SK-N-SH (cell line): Measurements from ENCODE around the gene NDUFS2. TPM values are rescaled to one million over a fixed set of nuclear protein-coding genes. Genes with fewer than 3 reads are reported as not detected.
A peak's percentile ranks its signal among the peaks of the same experiment; 100 is the strongest.

ENCODE experiments used
- CTCF ChIA-PET: fragments of 300-600, 350-600 bp; formaldehyde crosslinking; extraction: SDS; loops from one replicate; lab custom pipeline; 2021; lab: Yijun Ruan, JAX
- POLR2A ChIA-PET: fragments of 350-600 bp; sonication (Branson Sonifier 250); formaldehyde crosslinking; extraction: SDS; loops from one replicate; lab custom pipeline; 2020; ENCODE audit warnings: antibody characterized with exemption, inconsistent platforms; lab: Yijun Ruan, JAX
- DNase-seq: peaks from one replicate; pipeline ENCODE4 v3.0.0; 2012
- H2AFZ ChIP-seq: fragments of 200-600 bp; sonication (generic); 2 replicates; pipeline ENCODE4 v1.8.1; 2016; ENCODE audit warnings: antibody characterized with exemption, mild to moderate bottlenecking, low read depth
- H3F3A ChIP-seq: fragments of 200-600 bp; sonication (generic); replicated peaks from 2 replicates; pipeline ENCODE3; 2016; ENCODE audit warnings: antibody characterized with exemption, mild to moderate bottlenecking; ENCODE audit not compliant: insufficient read depth
- H3K27ac ChIP-seq, 2 experiments: fragments of 200-500 bp in 1 of 2; fragments of 200-600 bp in 1 of 2; sonication (Bioruptor generic) in 1 of 2; sonication (generic), shearing (Covaris generic) in 1 of 2; 2 replicates each; pipeline versions ENCODE4 v1.5.1 to v1.6.1; 2014 to 2016; ENCODE audit warnings: low read depth in 2 of 2, inconsistent platforms in 1 of 2, low read length in 1 of 2, mild to moderate bottlenecking in 1 of 2, mixed read lengths in 1 of 2
- H3K27me3 ChIP-seq: fragments of 200-600 bp; sonication (generic), shearing (Covaris generic); 2 replicates; pipeline ENCODE4 v1.6.1; 2016; ENCODE audit warnings: mixed run types; ENCODE audit not compliant: insufficient read depth
- H3K36me3 ChIP-seq, 2 experiments: fragments of 200-500 bp in 1 of 2; fragments of 200-600 bp in 1 of 2; sonication (Bioruptor generic) in 1 of 2; sonication (generic) in 1 of 2; replicated peaks in 1 of 2; 2 replicates each; pipeline versions ENCODE3 to v1.5.1; 2014 to 2016; ENCODE audit warnings: low read length in 1 of 2, mild to moderate bottlenecking in 1 of 2; ENCODE audit not compliant: insufficient read depth in 2 of 2, control insufficient read depth in 1 of 2
- H3K4me1 ChIP-seq, 2 experiments: fragments of 200-500 bp in 1 of 2; fragments of 200-600 bp in 1 of 2; sonication (Bioruptor generic) in 1 of 2; sonication (generic), shearing (Covaris generic) in 1 of 2; 2 replicates each; pipeline versions ENCODE4 v1.5.1 to v1.6.1; 2014 to 2016; ENCODE audit warnings: low read depth in 1 of 2, low read length in 1 of 2, mixed run types in 1 of 2; ENCODE audit not compliant: insufficient read depth in 2 of 2, control insufficient read depth in 1 of 2
- H3K4me2 ChIP-seq: fragments of 200-600 bp; sonication (generic), shearing (Covaris generic); 2 replicates; pipeline ENCODE4 v1.6.1; 2017; ENCODE audit warnings: mixed run types
- H3K4me3 ChIP-seq, 2 experiments: fragments of 200-500 bp in 1 of 2; fragments of 200-600 bp in 1 of 2; sonication (Bioruptor generic) in 1 of 2; sonication (generic), shearing (Covaris generic) in 1 of 2; 2 replicates each; pipeline versions ENCODE4 v1.5.1 to v1.8.1; 2014 to 2016; ENCODE audit warnings: low read depth in 2 of 2, inconsistent platforms in 1 of 2, low read length in 1 of 2, mild to moderate bottlenecking in 1 of 2, mixed read lengths in 1 of 2, moderate library complexity in 1 of 2
- H3K79me2 ChIP-seq: fragments of 200-600 bp; sonication (generic); 2 replicates; pipeline ENCODE4 v1.8.1; 2017; ENCODE audit warnings: mild to moderate bottlenecking; ENCODE audit not compliant: insufficient read depth
- H3K9ac ChIP-seq: fragments of 200-600 bp; sonication (generic); 2 replicates; pipeline ENCODE4 v1.6.1; 2017; ENCODE audit warnings: mixed run types
- H3K9me2 ChIP-seq: fragments of 200-600 bp; sonication (generic); 2 replicates; pipeline ENCODE4 v1.6.1; 2017; ENCODE audit warnings: mixed run types
- H3K9me3 ChIP-seq: fragments of 200-600 bp; sonication (generic); 2 replicates; pipeline ENCODE4 v1.6.1; 2017; ENCODE audit warnings: mixed run types, mild to moderate bottlenecking, moderate library complexity
- H4K20me1 ChIP-seq: fragments of 200-600 bp; sonication (generic); 2 replicates; pipeline ENCODE4 v1.6.1; 2017; ENCODE audit warnings: mild to moderate bottlenecking, mixed run types; ENCODE audit not compliant: insufficient read depth
- CHD2 ChIP-seq: fragments of 150-350 bp; IDR thresholded peaks from 2 replicates; pipeline ENCODE4 v1.6.1; 2018; ENCODE audit warnings: low read length; ENCODE audit not compliant: partially characterized antibody
- CTCF ChIP-seq: fragments of 200-600 bp; sonication (generic); IDR thresholded peaks from 2 replicates; pipeline ENCODE4 v1.6.1; 2017; ENCODE audit warnings: antibody characterized with exemption, mild to moderate bottlenecking, moderate library complexity
- ELF1 ChIP-seq: IDR thresholded peaks from 2 replicates; pipeline ENCODE4 v1.4.0; 2012
- EP300 ChIP-seq, 2 experiments: IDR thresholded peaks; 2 replicates each; pipeline versions ENCODE4 v1.4.0 to v1.6.1; 2012; ENCODE audit warnings: borderline replicate concordance in 1 of 2, low read depth in 1 of 2, low read length in 1 of 2
- EZH2phosphoT487 ChIP-seq: fragments of 200-600 bp; sonication (generic); IDR thresholded peaks from 2 replicates; pipeline ENCODE4 v1.6.1; 2017; ENCODE audit warnings: low read depth, mixed run types, mild to moderate bottlenecking, antibody characterized with exemption, moderate library complexity, borderline replicate concordance
- GATA2 ChIP-seq: sonication (generic); formaldehyde crosslinking; IDR thresholded peaks from 2 replicates; pipeline ENCODE4 v1.5.0; 2020; ENCODE audit warnings: mild to moderate bottlenecking, missing genetic modification reagents
- JUND ChIP-seq: IDR thresholded peaks from 2 replicates; pipeline ENCODE4 v1.4.0; 2012
- MEF2A ChIP-seq: IDR thresholded peaks from 2 replicates; pipeline ENCODE4 v1.4.0; 2012; ENCODE audit warnings: low read depth, borderline replicate concordance
- NRF1 ChIP-seq: IDR thresholded peaks from 2 replicates; pipeline ENCODE4 v1.6.1; 2012; ENCODE audit warnings: low read depth, mild to moderate bottlenecking, low read length
- PBX3 ChIP-seq: IDR thresholded peaks from 2 replicates; pipeline ENCODE4; 2012
- POLR2AphosphoS5 ChIP-seq: IDR thresholded peaks from 2 replicates; pipeline ENCODE4 v1.6.1; 2012; ENCODE audit warnings: low read depth, low read length
- REST ChIP-seq: IDR thresholded peaks from 2 replicates; pipeline ENCODE4 v1.6.1; 2012; ENCODE audit warnings: mild to moderate bottlenecking, low read depth, low read length, moderate library complexity
- TAF1 ChIP-seq: IDR thresholded peaks from 2 replicates; pipeline ENCODE4 v1.6.1; 2012; ENCODE audit warnings: low read depth, mild to moderate bottlenecking, low read length, moderate library complexity, borderline replicate concordance
- TCF12 ChIP-seq: IDR thresholded peaks from 2 replicates; pipeline ENCODE4 v1.4.0; 2012
- TEAD4 ChIP-seq: IDR thresholded peaks from 2 replicates; pipeline ENCODE4 v1.4.0; 2012; ENCODE audit warnings: mild to moderate bottlenecking, borderline replicate concordance; ENCODE audit not compliant: insufficient read depth
- YY1 ChIP-seq: IDR thresholded peaks from 2 replicates; pipeline ENCODE4 v1.4.0; 2012; ENCODE audit warnings: low read depth, mild to moderate bottlenecking
- ZBTB33 ChIP-seq: IDR thresholded peaks from 2 replicates; pipeline ENCODE4 v1.4.0; 2012; ENCODE audit warnings: low read depth, borderline replicate concordance
- WGBS: methylation state at CpG from one replicate; pipeline ENCODE4 v1.1.6; 2017; ENCODE audit warnings: low lambda C conversion rate; 5-methylcytosine and 5-hydroxymethylcytosine counted together
- polyA plus RNA-seq, 3 experiments: library from polyadenylated mRNA; depleted of rRNA; stranded (reverse); fragments of >200 nt; gene quantifications; 2 replicates each; pipeline ENCODE4 v1.2.3, GENCODE V29; 2012

The NDUFS2 gene
- polyA plus RNA-seq, 1 of the 3 experiments (the other 2 are of a cell fraction), result 203 TPM

GRCh38 chr1:161159087-161159912 lies 42.9 kb upstream of the NDUFS2 start, which contains the start of gene USP21:
TSS of gene USP21 (plus strand) at chr1:161159500. CDS start at chr1:161160641, 1,141 bp downstream.
- Histone ChIP-seq H3F3A (peaks cover 8% of the 10 kb centered on the region), H3K27me3 (no peaks in the 10 kb centered on the region), H4K20me1 (no peaks in the 10 kb centered on the region), H3K36me3 (peaks cover 9 to 55% of the 10 kb centered on the region in 2 experiments), H3K4me2 (peak within 1 kb of the TSS; percentile 77), H3K4me1 (peaks cover 0 to 31% of the 10 kb centered on the region in 2 experiments; a peak in 3 of 4 replicates), H3K9me2 (no peaks in the 10 kb centered on the region), H3K9ac (peak within 1 kb of the TSS; percentile 90), H3K79me2 (peaks cover 31% of the 10 kb centered on the region), H3K4me3 (peak within 1 kb of the TSS; percentile 89 to 92), H3K9me3 (no peaks in the 10 kb centered on the region), H3K27ac (peak within 1 kb of the TSS; percentile 77 to 91), H2AFZ (peak within 1 kb of the TSS; percentile 84)
- POLR2A ChIA-PET, result no interaction called here
- peak; percentile 96 for DNase-seq
- CTCF ChIA-PET, result interaction anchor here (1.1 to 1.5 kb wide), 4 partner anchors 9 to 44 kb away, joined by 3 to 5 read pairs (median 4); no protein-coding TSS in a partner anchor
- TF ChIP-seq ELF1 (no peak), EZH2phosphoT487 (no peak), JUND (no peak), POLR2AphosphoS5 (peak; percentile 89), PBX3 (peak; percentile 41; the same call in 1 of the 2 replicates), EP300 (IDR thresholded peaks at IDR 0.05; ENCODE audit: borderline replicate concordance in 1 of 2, low read depth in 1 of 2, low read length in 1 of 2) (no peak), YY1 (peak; percentile 97), CTCF (peak; percentile 39), TCF12 (no peak), ZBTB33 (no peak), TEAD4 (no peak), CHD2 (peak; percentile 72), TAF1 (peak; percentile 100), GATA2 (CRISPR knock-in tag) (no peak), REST (peak; percentile 38; the same call in 1 of the 2 replicates), MEF2A (no peak), NRF1 (peak; percentile 99)
- whole genome bisulfite sequencing, result under 1% methylated on average over 43 of the region's 60 CpGs
